ENCODE measurements around the gene METTL25. TPM values are rescaled to one million over a fixed set of nuclear protein-coding genes. Genes with fewer than 3 reads are reported as not detected.

METTL25 gene
- total RNA-seq, 1 donor from 2014 or later, result 8.0 TPM

GRCh38 chr12:82326905-82327503 is 31.3 kb upstream of the METTL25 start:
- no peak for DNase-seq (ENCODE audit: low read depth, low spot score)
- TF ChIP-seq, protein P1, sequence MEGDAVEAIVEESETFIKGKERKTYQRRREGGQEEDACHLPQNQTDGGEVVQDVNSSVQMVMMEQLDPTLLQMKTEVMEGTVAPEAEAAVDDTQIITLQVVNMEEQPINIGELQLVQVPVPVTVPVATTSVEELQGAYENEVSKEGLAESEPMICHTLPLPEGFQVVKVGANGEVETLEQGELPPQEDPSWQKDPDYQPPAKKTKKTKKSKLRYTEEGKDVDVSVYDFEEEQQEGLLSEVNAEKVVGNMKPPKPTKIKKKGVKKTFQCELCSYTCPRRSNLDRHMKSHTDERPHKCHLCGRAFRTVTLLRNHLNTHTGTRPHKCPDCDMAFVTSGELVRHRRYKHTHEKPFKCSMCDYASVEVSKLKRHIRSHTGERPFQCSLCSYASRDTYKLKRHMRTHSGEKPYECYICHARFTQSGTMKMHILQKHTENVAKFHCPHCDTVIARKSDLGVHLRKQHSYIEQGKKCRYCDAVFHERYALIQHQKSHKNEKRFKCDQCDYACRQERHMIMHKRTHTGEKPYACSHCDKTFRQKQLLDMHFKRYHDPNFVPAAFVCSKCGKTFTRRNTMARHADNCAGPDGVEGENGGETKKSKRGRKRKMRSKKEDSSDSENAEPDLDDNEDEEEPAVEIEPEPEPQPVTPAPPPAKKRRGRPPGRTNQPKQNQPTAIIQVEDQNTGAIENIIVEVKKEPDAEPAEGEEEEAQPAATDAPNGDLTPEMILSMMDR (conservative IDR thresholded peaks at IDR 0.05), result peak; percentile 79
- H3K36me3 Mint-ChIP-seq (ENCODE audit: low read depth), result no peaks in the 10 kb centered on the region
- H3K27me3 Mint-ChIP-seq (ENCODE audit: low read depth), result peaks cover 3% of the 10 kb centered on the region
- H3K4me3 Mint-ChIP-seq, result no peak overlapping the region
- H3K9me3 Mint-ChIP-seq, result no peaks in the 10 kb centered on the region
- no peak overlapping the region for H3K27ac Mint-ChIP-seq (ENCODE audit: unreplicated experiment)
- H3K4me1 Mint-ChIP-seq, result peaks cover 14% of the 10 kb centered on the region

- Mint-ChIP-seq H3K9me3 (no peaks in the 10 kb centered on the region), H3K4me3 (no peak overlapping the region), H3K27ac (ENCODE audit: unreplicated experiment) (no peak overlapping the region), H3K36me3 (ENCODE audit: low read depth) (no peaks in the 10 kb centered on the region), H3K27me3 (ENCODE audit: low read depth) (peaks cover 3% of the 10 kb centered on the region), H3K4me1 (peaks cover 14% of the 10 kb centered on the region)
- DNase-seq (ENCODE audit: low read depth, low spot score), result no peak
- TF ChIP-seq, protein P1 (conservative IDR thresholded peaks at IDR 0.05), result no peak
Observed at GRCh38 chr12:82327861-82328260, 30.5 kb upstream of the METTL25 start.

DNA sequence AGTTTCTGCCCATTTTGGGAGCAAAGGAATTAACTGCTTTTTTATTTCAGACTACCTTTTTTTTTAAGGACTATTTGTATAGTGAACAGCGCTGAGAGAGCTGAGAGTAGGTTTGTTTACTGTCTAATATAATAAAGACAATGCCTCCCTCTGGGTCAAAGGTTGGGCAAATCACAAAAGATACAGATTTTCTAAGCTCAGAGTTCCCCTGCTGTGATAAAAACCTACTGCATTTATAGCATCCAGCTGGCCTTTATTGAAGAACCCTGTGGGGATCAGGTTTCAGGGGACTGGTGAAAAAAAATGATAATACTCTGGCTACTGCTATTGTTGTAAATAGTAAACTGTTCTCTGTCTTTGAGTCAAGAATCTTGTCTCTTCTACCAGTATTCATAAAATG is 28.8 kb upstream of the METTL25 start:
- TF ChIP-seq, protein P1 (conservative IDR thresholded peaks at IDR 0.05), result no peak
- H3K9me3 Mint-ChIP-seq, result no peaks in the 10 kb centered on the region
- H3K27me3 Mint-ChIP-seq (ENCODE audit: low read depth), result peaks cover 15% of the 10 kb centered on the region
- DNase-seq (ENCODE audit: low read depth, low spot score), result no peak
- peaks cover 14% of the 10 kb centered on the region for H3K4me1 Mint-ChIP-seq
- H3K36me3 Mint-ChIP-seq (ENCODE audit: low read depth), result no peaks in the 10 kb centered on the region
- peak overlapping the region; percentile 29 for H3K27ac Mint-ChIP-seq (ENCODE audit: unreplicated experiment)
- H3K4me3 Mint-ChIP-seq, result no peak overlapping the region

DNA sequence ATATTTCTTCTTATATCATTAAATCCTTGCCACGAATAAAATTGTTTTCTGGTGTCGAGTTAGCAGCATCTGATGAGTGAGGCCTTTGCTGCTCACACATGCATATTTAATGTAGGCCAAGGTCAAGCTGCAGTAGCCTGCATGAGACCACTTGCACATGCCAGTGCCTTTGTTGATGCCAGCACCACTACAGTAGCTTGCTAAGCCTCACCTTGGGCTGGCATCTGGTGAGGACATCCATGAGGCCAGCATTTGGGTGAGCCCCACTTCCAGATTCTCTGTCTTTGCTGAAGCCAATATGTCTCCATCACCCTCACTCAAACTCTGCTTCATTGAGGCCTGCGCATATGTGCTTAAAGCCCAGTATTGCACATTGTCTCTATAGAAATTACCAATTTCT is 8.2 kb upstream of the METTL25 start:
- Mint-ChIP-seq H3K4me3 (no peak overlapping the region), H3K4me1 (no peaks in the 10 kb centered on the region), H3K36me3 (ENCODE audit: low read depth) (peaks cover 7% of the 10 kb centered on the region), H3K27ac (ENCODE audit: unreplicated experiment) (no peak overlapping the region), H3K27me3 (ENCODE audit: low read depth) (peaks cover 3% of the 10 kb centered on the region), H3K9me3 (no peaks in the 10 kb centered on the region)
- DNase-seq (ENCODE audit: low read depth, low spot score), result no peak
- TF ChIP-seq, protein P1 (conservative IDR thresholded peaks at IDR 0.05), result no peak

- no peak overlapping the region for H3K27ac Mint-ChIP-seq (ENCODE audit: unreplicated experiment)
- H3K27me3 Mint-ChIP-seq (ENCODE audit: low read depth), result no peaks in the 10 kb centered on the region
- no peaks in the 10 kb centered on the region for H3K4me1 Mint-ChIP-seq
- TF ChIP-seq, protein P1 (conservative IDR thresholded peaks at IDR 0.05), result no peak
- no peaks in the 10 kb centered on the region for H3K9me3 Mint-ChIP-seq
- H3K4me3 Mint-ChIP-seq, result no peak overlapping the region
- H3K36me3 Mint-ChIP-seq (ENCODE audit: low read depth), result peaks cover 7% of the 10 kb centered on the region
- no peak for DNase-seq (ENCODE audit: low read depth, low spot score)
Observed at GRCh38 chr12:82351390-82351789, 6.9 kb upstream of the METTL25 start.
